CD4-positive, alpha-beta T cell treated with Interleukin-12 subunit alpha and Interleukin-12 subunit beta, for 1 hour (primary cell): ENCODE data around the gene PVALEF.
"Not testable (repeated sequence)": the region's sequence is repeated elsewhere in the genome, so short reads cannot be mapped to it uniquely, and the experiment has no call there.

Experiments used
- DNase-seq: peaks from one replicate; pipeline ENCODE4 v3.0.0-alpha.2; 2020

The PVALEF gene

DNA sequence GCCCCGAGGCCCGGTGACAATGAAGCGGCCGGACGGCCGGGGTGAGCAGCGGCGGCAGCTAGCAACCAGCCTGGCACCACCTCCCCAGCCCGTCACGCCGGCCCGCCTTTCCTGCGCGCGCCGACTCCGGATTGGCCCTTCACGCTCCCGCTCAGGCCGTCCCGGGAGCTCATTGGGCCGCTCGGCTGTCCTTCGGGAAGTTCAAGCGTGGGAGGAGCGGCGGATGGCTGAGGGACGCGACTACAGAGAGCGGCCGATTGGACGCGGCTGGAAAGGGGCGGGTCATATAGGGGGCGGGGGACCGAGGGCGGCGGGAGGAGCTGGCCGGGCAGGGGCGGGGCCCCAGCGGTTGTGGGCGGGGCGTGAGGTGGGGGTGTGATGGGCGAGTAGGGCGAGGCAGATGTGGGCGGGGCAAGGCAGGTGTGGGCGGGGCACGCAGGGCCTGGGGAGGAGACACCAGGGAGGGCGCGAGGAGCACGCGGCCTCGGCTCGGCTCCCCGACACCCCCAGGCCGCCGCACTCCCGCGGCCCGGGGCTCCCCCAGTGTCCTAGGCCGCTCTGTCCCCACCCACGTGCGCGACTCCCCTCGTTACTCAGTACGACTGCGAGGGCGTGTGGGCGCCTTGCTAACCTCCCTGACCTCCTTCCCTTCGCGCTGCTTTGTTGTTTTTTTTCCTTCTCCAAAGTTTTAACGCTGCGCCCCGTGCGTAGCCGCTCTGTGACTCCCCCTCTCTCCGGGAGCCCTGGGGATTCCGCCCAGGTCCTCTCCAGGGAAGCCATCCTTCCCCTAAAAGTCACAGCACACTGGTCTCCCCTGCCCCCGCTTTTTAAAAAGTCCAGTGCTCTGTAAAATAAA lies 57.8 kb downstream of the PVALEF start, which contains the start of gene CEP131:
Gene CEP131 (minus strand): TSS at position 60 of the 856 bp plus-strand sequence. CDS start 2,909 bp downstream, outside the sequence.
- peak; percentile 99 for DNase-seq

DNA sequence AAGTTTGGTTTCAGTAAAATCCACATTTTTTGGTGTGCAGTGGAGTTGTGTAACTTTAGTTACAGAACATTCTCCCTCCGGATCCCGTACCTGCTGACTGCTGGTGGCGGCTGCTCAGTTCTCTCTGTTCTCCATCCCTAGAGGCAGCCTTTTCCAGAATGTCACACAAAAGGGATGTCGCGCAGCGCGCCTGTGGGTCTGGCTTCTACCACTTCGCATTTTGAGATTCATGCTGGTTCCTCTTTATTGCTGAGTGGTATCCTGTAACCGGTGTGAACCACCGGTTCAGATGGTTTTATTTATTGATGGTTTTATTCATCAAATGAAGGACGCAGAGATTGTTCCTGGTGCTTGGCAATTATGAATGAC lies 58.4 kb downstream of the PVALEF start:
- no peak for DNase-seq

- not testable (repeated sequence) for DNase-seq
Observed at GRCh38 chr17:81227630-81228029, 62.3 kb downstream of the PVALEF start.

GRCh38 chr17:81228420-81228819 lies 63.1 kb downstream of the PVALEF start:
- DNase-seq = no peak

GRCh38 chr17:81228834-81229665 lies 63.7 kb downstream of the PVALEF start:
- DNase-seq = no peak

- no peak for DNase-seq
Observed at GRCh38 chr17:81229666-81229920, 64.3 kb downstream of the PVALEF start.

- DNase-seq = no peak
Observed at GRCh38 chr17:81230043-81230820, 64.9 kb downstream of the PVALEF start.

- no peak for DNase-seq
Observed at GRCh38 chr17:81231121-81231645, 65.9 kb downstream of the PVALEF start.

DNA sequence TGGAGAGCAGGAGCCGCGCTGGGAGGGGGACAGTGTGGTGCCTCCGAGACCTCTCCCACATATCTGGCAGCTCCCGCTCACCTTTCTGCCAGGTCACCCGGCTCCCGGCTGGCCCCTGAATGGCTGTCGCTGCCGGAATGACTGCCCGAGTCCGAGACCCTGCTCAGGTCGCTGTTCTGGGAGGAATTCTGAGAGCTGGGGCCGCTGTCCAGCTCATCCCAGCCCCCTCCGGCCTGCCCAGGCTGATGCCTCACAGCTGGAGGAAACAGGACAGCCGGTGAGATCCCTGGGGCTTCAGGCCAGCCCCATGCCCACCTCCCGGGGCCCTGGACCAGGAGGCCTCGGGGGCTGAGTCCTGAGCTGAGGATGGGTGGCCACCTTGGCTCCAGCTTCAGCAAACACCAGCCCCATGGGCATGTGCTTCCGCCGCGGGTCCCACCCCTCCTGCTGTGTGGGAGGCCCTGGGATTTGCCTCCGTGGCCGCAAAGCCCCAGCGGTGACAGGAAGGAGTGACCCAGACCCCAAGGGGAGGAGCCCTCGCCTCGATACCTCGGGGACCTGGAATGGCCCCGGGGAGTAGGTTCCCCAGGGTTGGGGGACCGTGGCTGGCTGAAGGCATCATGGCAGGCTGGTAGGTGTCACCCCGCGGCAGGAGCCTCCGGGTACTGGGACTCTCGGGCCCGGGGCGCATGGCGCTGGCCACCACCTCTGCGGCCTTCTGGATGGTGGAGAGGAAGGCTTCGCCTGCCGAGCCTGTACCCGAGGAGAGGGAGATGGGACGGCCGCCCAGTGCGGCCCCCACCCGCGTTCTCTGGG lies 66.7 kb downstream of the PVALEF start:
- DNase-seq = no peak
